ENCODE measurements around the gene COMMD9.

GRCh38 chr11:36282926-36283325, 6.3 kb downstream of the COMMD9 start:
- TF ChIP-seq, protein P1, sequence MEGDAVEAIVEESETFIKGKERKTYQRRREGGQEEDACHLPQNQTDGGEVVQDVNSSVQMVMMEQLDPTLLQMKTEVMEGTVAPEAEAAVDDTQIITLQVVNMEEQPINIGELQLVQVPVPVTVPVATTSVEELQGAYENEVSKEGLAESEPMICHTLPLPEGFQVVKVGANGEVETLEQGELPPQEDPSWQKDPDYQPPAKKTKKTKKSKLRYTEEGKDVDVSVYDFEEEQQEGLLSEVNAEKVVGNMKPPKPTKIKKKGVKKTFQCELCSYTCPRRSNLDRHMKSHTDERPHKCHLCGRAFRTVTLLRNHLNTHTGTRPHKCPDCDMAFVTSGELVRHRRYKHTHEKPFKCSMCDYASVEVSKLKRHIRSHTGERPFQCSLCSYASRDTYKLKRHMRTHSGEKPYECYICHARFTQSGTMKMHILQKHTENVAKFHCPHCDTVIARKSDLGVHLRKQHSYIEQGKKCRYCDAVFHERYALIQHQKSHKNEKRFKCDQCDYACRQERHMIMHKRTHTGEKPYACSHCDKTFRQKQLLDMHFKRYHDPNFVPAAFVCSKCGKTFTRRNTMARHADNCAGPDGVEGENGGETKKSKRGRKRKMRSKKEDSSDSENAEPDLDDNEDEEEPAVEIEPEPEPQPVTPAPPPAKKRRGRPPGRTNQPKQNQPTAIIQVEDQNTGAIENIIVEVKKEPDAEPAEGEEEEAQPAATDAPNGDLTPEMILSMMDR (conservative IDR thresholded peaks at IDR 0.05) = no peak
- no peak for TF ChIP-seq ZFX (IDR thresholded peaks at IDR 0.05)
